Measurements from ENCODE around the gene SART1. TPM values are rescaled to one million over a fixed set of nuclear protein-coding genes. Genes with fewer than 3 reads are reported as not detected.

SART1 gene
- total and polyA plus RNA-seq, 2 donors (not counting 1 experiment from before 2014, with no cell fraction given) = 17.4 to 43.3 TPM

- H4K20me1 ChIP-seq (ENCODE audit: control insufficient read depth, extremely low read depth, insufficient read depth, low read length) = no peaks in the 10 kb centered on the region
- H3K9me3 ChIP-seq (ENCODE audit: control insufficient read depth, insufficient read depth, low read depth, low read length) = no peaks in the 10 kb centered on the region
- no peak overlapping the region for H3K4me3 ChIP-seq (replicated peaks in 1 of 4; ENCODE audit: control extremely low read depth in 1 of 4, insufficient read depth in 1 of 4, low read depth in 3 of 4, low read length in 4 of 4)
- no peaks in the 10 kb centered on the region for H3K36me3 ChIP-seq (ENCODE audit: control insufficient read depth, insufficient read depth, low read length)
- H3K4me1 ChIP-seq (ENCODE audit: control insufficient read depth, extremely low read depth, insufficient read depth, low read length) = no peaks in the 10 kb centered on the region
- DNase-seq (ENCODE audit: low read depth in 2 of 2) = no peak
- no peaks in the 10 kb centered on the region for H3K79me2 ChIP-seq (ENCODE audit: control insufficient read depth, insufficient read depth, low read length)
- H3K27me3 ChIP-seq (ENCODE audit: control insufficient read depth, insufficient read depth, low read length) = no peaks in the 10 kb centered on the region
- TF ChIP-seq EZH2 (IDR thresholded peaks at IDR 0.05; ENCODE audit: low read length, missing control alignments) (no peak), CTCF (conservative IDR thresholded peaks at IDR 0.05 in 1 of 2, IDR thresholded peaks at IDR 0.05 in 1 of 2; ENCODE audit: low read depth in 1 of 2, low read length in 2 of 2) (no peak)
- no peak overlapping the region for H3K4me2 ChIP-seq (ENCODE audit: extremely low read depth, insufficient read depth, low read length)
- H3K27ac ChIP-seq (ENCODE audit: insufficient read depth, low read length) = no peak overlapping the region
- H3K9ac ChIP-seq (ENCODE audit: insufficient read depth, low read length) = no peak overlapping the region
- H2AFZ ChIP-seq (ENCODE audit: low read length) = no peak overlapping the region
These were observed 8.1 kb upstream of the SART1 start for GRCh38 chr11:65953471-65953870.

GRCh38 chr11:65954771-65955170 is 6.8 kb upstream of the SART1 start:
- no peak overlapping the region for H3K27ac ChIP-seq (ENCODE audit: insufficient read depth, low read length)
- no peak for DNase-seq (ENCODE audit: low read depth in 2 of 2)
- no peaks in the 10 kb centered on the region for H3K36me3 ChIP-seq (ENCODE audit: control insufficient read depth, insufficient read depth, low read length)
- H4K20me1 ChIP-seq (ENCODE audit: control insufficient read depth, extremely low read depth, insufficient read depth, low read length) = no peaks in the 10 kb centered on the region
- H3K27me3 ChIP-seq (ENCODE audit: control insufficient read depth, insufficient read depth, low read length) = no peaks in the 10 kb centered on the region
- no peaks in the 10 kb centered on the region for H3K9me3 ChIP-seq (ENCODE audit: control insufficient read depth, insufficient read depth, low read depth, low read length)
- no peak overlapping the region for H3K4me3 ChIP-seq (replicated peaks in 1 of 4; ENCODE audit: control extremely low read depth in 1 of 4, insufficient read depth in 1 of 4, low read depth in 3 of 4, low read length in 4 of 4)
- H3K4me2 ChIP-seq (ENCODE audit: extremely low read depth, insufficient read depth, low read length) = no peak overlapping the region
- no peak for TF ChIP-seq CTCF (conservative IDR thresholded peaks at IDR 0.05 in 1 of 2, IDR thresholded peaks at IDR 0.05 in 1 of 2; ENCODE audit: low read depth in 1 of 2, low read length in 2 of 2)
- no peak for TF ChIP-seq EZH2 (IDR thresholded peaks at IDR 0.05; ENCODE audit: low read length, missing control alignments)
- H3K9ac ChIP-seq (ENCODE audit: insufficient read depth, low read length) = no peak overlapping the region
- H3K4me1 ChIP-seq (ENCODE audit: control insufficient read depth, extremely low read depth, insufficient read depth, low read length) = no peaks in the 10 kb centered on the region
- H2AFZ ChIP-seq (ENCODE audit: low read length) = no peak overlapping the region
- no peaks in the 10 kb centered on the region for H3K79me2 ChIP-seq (ENCODE audit: control insufficient read depth, insufficient read depth, low read length)

GRCh38 chr11:65958291-65958690 is 3.2 kb upstream of the SART1 start:
- no peaks in the 10 kb centered on the region for H4K20me1 ChIP-seq (ENCODE audit: control insufficient read depth, extremely low read depth, insufficient read depth, low read length)
- no peaks in the 10 kb centered on the region for H3K36me3 ChIP-seq (ENCODE audit: control insufficient read depth, insufficient read depth, low read length)
- H2AFZ ChIP-seq (ENCODE audit: low read length) = no peak overlapping the region
- TF ChIP-seq EZH2 (IDR thresholded peaks at IDR 0.05; ENCODE audit: low read length, missing control alignments) = no peak
- TF ChIP-seq CTCF (conservative IDR thresholded peaks at IDR 0.05 in 1 of 2, IDR thresholded peaks at IDR 0.05 in 1 of 2; ENCODE audit: low read depth in 1 of 2, low read length in 2 of 2) = no peak
- H3K4me3 ChIP-seq (replicated peaks in 1 of 4; ENCODE audit: control extremely low read depth in 1 of 4, insufficient read depth in 1 of 4, low read depth in 3 of 4, low read length in 4 of 4) = no peak overlapping the region
- no peak overlapping the region for H3K27ac ChIP-seq (ENCODE audit: insufficient read depth, low read length)
- peaks cover 5% of the 10 kb centered on the region for H3K4me1 ChIP-seq (ENCODE audit: control insufficient read depth, extremely low read depth, insufficient read depth, low read length)
- no peak overlapping the region for H3K9ac ChIP-seq (ENCODE audit: insufficient read depth, low read length)
- DNase-seq (ENCODE audit: low read depth in 2 of 2) = peak in 1 of 2 donors; percentile 30
- no peaks in the 10 kb centered on the region for H3K9me3 ChIP-seq (ENCODE audit: control insufficient read depth, insufficient read depth, low read depth, low read length)
- no peak overlapping the region for H3K4me2 ChIP-seq (ENCODE audit: extremely low read depth, insufficient read depth, low read length)
- peaks cover 16% of the 10 kb centered on the region for H3K79me2 ChIP-seq (ENCODE audit: control insufficient read depth, insufficient read depth, low read length)
- no peaks in the 10 kb centered on the region for H3K27me3 ChIP-seq (ENCODE audit: control insufficient read depth, insufficient read depth, low read length)
